NT2/D1 (cell line): ENCODE measurements around the gene POU5F1.
"Not testable (repeated sequence)": the region's sequence is repeated elsewhere in the genome, so short reads cannot be mapped to it uniquely, and the experiment has no call there.

Experiments used
- SUZ12 ChIP-seq: IDR thresholded peaks from 2 replicates; pipeline ENCODE4 v1.6.1; 2011; ENCODE audit not compliant: insufficient read length, insufficient read depth; ENCODE audit errors: extremely low read depth
- YY1 ChIP-seq: IDR thresholded peaks from 2 replicates; pipeline ENCODE4 v1.6.1; 2011; ENCODE audit not compliant: insufficient read length, insufficient read depth
- ZNF274 ChIP-seq: IDR thresholded peaks from 2 replicates; pipeline ENCODE4 v1.6.1; 2011; ENCODE audit warnings: mild to moderate bottlenecking, low read depth, low read length

- TF ChIP-seq YY1, ZNF274, SUZ12: not testable (repeated sequence)
Observed at GRCh38 chr6:31195308-31195979, 25.0 kb upstream of the POU5F1 start.
